GM10266 (cell line): Measurements from ENCODE around the gene HAGHL.
"Not testable (repeated sequence)": the region's sequence is repeated elsewhere in the genome, so short reads cannot be mapped to it uniquely, and the experiment has no call there.

Experiments used
- DNase-seq: peaks from one replicate; pipeline ENCODE4 v3.0.0; 2012; ENCODE audit errors: extremely low spot score
- CTCF ChIP-seq: IDR thresholded peaks from 2 replicates; pipeline ENCODE4 v1.5.1; 2012; ENCODE audit warnings: mild to moderate bottlenecking, low read depth; ENCODE audit not compliant: control insufficient read depth, insufficient read depth; ENCODE audit errors: missing control alignments

HAGHL gene

GRCh38 chr16:684961-685696, 41.8 kb upstream of the HAGHL start:
- no peak for DNase-seq

GRCh38 chr16:685967-686366, 40.9 kb upstream of the HAGHL start:
- TF ChIP-seq CTCF, result peak; percentile 46
- no peak for DNase-seq

More at GRCh38 chr16:684961-685696, 41.8 kb upstream of the HAGHL start:
- TF ChIP-seq CTCF, result no peak

- no peak for TF ChIP-seq CTCF
- no peak for DNase-seq
These were observed 40.2 kb upstream of the HAGHL start for GRCh38 chr16:686459-687260.

- TF ChIP-seq CTCF, result no peak
- no peak for DNase-seq
These were observed 39.4 kb upstream of the HAGHL start for GRCh38 chr16:687499-687898.

- DNase-seq, result no peak
- TF ChIP-seq CTCF, result no peak
These were observed 37.6 kb upstream of the HAGHL start for GRCh38 chr16:689175-689897.

- DNase-seq, result not testable (repeated sequence)
These were observed 35.7 kb upstream of the HAGHL start for GRCh38 chr16:691242-691641.

GRCh38 chr16:692356-693108, 34.4 kb upstream of the HAGHL start:
- TF ChIP-seq CTCF, result no peak
- DNase-seq, result no peak
